CD4-positive, alpha-beta T cell treated with Interleukin-6 for 4 hours (primary cell): ENCODE results near the gene AP5Z1.
A peak's percentile ranks its signal among the peaks of the same experiment; 100 is the strongest.

Experiments
- DNase-seq: peaks from one replicate; pipeline ENCODE4 v3.0.0-alpha.2; 2020; ENCODE audit warnings: mixed read lengths

AP5Z1 gene

DNA sequence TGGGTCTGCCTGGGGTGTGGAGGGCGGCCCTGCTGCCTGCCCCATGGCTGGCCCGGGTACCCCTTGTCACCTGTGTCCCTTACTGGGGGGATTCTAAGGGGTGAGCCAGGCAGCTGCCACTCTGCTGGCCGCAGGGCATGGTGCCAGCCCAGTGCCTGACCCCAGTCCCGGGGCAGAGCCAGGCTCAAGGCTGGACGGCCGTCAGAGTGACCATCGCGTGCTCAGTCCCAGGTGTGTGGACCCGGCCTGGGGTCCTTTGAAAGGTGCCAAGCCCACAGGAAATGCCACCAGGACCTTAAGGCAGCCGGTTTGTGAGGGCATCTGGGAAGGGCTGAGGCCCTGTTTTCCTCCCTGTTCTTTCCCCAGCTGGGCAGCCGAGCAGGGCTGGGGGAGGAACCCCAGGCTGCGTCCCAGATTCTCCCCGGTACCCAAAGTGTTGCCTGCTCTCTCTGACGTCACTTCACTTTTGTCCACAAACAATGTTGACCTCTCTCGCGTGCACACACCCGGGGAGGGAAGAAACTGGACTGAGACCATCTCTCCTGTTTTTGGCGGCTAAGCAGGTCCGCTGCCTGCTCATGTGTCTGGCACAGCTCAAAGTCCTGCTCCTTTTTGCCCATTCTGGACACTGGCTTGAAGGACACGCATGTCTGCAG lies 48.8 kb downstream of the AP5Z1 start:
- DNase-seq, result no peak

DNA sequence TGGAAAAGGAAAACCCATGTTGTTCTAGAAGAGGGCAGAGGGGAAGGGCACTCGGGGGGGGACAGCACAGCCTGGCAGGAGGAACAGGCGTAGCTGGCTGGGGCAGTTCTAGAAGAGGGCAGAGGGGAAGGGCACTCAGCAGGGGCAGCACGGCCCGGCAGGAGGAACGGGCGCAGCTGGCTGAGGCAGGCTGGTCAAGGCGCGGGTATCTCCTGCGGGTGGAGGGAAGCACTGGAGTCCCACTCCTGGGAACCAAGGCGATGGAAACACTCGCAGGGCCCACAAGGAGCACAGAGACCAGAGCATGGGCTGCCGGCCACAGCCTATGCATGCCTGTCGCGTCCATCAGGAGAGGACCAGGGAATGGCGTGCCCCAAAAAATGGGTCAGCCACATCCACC lies 49.7 kb downstream of the AP5Z1 start:
- DNase-seq, result no peak

DNA sequence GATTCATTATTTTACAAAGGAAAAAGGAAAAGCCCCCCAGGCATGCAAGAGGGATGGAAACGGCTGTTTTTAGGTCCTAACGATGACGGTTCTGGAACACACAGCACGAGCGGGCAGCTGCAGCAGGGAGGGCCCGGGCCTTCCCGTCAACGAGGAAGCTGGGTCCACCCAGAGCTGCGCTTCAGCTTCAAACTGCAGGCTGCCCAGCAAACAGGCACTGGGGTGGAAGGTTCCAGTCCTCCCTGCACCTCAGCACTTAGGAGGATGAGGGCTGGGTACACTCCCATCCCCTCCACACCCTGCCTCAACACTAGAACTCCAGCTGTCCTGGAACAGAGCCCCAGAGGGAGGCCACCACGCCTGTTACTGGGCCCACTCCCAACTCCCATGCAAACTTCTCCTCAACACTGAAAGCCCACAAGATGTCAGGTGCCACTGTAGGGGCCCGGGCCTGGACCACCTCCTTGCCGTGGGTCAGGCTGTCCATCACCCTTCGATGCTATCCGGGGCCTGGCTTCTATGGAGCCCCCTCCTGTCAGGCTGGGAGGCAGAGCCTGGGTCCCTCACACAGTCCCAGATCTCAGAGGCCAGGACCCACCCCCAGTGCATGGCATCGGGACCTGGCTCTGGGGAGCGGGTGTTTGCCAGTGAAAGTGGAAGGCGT lies 53.4 kb downstream of the AP5Z1 start:
- no peak for DNase-seq

DNA sequence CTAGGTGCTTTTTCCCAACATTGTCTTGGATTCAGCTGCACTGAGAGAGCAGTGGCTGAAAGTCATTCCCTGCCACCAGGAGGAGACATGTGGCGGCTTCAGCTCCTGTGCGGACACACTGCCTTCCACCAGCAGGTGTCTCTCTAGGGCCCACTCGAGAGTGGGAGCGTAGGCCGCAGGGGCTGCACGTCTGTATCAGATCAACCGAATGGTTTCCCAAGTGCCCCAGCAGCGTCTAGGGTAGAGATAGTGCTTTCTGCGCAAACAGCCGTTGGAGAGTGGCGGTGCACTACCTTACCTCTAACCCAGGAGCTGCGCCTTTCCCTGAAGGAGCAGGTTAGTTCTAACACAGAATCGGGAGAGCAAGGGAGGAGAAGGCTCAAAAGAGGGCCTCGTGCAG lies 54.8 kb downstream of the AP5Z1 start:
- peak; percentile 73 for DNase-seq

DNA sequence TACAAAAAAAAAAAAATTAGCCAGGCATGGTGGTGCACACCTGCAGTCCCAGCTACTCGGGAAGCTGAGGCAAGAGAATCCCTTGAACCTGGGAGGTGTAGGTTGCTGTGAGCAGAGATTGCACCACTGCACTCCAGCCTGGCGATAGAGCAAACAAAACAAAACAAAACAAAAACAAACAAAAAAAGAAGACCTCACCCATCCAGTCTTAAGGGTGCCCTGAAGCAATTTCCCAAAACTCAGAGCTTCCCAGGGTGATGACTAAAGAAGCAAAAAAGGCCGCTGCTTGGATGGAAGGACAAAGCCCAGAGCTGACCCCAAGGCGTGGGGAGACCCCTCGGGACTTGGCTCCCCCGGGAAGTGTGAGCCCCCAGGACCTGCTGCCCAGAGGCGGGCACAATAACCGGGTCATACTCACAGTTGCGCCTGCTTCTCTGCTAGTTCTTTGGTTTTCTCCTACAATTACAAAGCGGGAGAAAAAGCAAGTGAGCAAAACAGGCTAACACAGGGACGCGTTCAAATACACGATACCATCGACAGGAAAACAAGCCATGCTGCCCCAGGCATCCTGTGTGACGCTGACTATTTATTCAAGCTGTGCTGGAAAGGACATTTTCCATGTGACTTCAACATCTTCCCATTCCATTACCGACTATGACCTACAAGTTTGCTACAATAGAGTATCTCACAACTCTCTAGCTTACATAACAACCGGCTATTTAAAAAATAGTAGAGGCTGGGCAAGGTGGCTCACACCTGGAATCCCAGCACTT lies 56.5 kb downstream of the AP5Z1 start:
- no peak for DNase-seq

DNA sequence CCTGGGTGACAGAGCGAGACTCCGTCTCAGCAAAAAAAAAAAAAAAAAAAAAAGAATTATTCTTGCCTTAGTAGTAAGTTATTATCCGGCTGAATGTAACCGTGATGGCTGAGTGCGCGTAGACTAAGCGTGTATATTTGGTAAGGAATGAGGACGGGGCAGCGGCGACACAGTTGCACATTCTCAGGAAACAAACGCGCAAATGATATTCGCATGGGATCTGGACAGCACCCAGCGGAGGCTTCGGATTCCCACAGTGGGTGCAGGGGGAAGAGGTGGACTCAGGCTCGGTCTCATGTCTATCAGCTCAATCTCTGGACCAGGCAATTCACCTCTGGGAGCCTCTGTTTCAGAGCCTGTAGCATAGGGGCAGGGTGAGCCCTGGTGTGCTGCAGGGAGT lies 57.3 kb downstream of the AP5Z1 start:
- no peak for DNase-seq

DNA sequence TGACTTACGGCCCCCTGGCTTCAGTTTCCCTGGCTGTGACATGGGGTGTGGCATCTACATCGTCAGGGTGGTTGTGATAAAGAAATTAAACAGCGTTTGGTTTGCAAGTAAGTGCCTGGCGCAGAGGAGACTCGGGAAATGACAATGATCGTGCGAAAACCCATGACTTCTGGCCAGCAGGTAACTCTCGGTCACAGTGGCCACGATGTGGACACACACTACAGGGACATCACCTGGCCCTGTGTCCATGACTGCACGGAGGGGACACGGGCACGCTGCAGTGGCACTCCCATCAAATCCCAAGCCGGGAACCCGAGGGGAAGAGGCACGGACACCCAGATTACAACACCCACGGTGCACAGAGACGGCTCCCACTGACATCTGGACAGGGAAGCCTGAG lies 57.8 kb downstream of the AP5Z1 start:
- DNase-seq, result no peak

DNA sequence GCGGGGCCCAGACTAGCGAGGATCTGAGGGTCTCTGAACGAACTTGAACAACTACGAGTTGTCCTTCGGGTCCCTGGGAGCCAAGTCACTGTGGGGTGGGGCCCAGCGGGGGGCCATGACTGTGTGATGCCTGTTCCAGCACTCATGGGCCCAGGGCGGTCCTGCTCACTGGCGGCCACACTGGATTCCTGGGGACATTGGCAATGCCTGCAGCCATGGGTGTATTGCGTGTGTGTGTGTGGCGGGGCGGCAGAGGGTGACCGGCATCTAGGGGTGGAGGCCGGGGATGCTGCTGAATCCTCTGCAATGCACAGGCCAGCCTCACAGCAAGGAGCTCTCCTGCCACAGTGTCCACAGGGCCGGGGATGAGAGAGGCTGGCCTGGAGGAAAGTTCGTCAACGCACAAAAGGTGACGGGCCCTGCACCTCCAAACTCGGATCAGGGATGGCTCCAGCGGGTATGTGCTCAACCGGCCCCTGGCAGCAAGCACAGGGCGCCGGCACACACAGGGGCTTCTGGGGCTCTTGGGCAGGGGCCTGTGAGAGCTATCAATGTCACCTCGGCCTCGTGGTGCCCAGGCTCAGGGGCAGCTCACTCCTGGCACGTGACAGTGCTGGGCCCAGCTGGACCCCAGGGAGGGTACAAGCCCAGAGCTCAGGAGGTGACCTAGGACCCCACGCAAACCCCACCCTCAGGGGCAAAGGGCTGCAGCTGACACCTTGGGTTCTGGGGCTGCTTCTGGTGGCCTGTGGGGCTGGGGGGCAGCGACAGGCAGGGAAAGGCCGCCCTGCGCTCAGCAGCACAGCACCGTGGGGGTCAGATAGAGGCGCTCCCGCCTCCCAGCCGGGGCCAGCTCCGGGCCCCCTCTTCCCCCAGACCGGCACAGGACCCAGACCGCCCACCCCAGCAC lies 58.5 kb downstream of the AP5Z1 start:
- no peak for DNase-seq

DNA sequence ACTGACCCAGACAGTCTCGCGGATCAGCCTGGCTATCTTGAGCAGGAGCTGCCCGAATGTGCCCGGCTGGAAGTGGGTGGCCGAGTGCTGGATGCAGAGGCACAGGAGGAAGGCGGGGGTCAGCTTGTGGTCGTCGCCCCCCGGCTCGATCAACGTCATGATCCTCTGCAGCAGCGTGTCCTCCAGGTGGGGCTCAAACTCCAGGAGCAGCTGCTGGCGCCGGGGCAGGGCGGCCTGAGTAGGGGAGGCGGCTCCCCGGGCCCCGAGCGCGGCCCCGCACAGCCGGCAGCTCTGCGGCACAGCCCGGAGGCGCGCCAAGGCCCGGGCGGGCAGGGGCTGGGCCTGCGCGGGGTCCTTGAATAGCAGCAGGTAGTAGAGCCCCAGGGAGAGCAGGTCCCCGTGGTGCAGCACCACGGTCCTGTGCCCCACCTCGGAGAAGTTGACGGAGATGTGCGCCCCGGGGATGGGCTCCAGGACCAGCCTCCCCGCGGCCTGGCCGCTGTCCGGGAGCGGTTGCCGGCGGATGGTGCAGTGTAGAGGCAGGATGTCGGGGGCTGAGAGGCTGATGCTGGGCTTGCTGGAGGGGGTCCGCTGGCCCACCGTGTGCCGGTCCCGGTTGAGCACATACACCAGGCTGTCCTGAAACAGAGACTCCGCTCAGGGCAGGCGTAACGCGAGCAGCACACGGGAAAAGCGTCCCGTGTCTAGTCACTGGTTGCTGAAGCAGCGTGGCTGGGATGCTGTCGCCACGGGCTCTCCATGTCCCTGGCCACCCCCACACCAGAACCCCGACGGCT lies 59.4 kb downstream of the AP5Z1 start:
- no peak for DNase-seq

DNA sequence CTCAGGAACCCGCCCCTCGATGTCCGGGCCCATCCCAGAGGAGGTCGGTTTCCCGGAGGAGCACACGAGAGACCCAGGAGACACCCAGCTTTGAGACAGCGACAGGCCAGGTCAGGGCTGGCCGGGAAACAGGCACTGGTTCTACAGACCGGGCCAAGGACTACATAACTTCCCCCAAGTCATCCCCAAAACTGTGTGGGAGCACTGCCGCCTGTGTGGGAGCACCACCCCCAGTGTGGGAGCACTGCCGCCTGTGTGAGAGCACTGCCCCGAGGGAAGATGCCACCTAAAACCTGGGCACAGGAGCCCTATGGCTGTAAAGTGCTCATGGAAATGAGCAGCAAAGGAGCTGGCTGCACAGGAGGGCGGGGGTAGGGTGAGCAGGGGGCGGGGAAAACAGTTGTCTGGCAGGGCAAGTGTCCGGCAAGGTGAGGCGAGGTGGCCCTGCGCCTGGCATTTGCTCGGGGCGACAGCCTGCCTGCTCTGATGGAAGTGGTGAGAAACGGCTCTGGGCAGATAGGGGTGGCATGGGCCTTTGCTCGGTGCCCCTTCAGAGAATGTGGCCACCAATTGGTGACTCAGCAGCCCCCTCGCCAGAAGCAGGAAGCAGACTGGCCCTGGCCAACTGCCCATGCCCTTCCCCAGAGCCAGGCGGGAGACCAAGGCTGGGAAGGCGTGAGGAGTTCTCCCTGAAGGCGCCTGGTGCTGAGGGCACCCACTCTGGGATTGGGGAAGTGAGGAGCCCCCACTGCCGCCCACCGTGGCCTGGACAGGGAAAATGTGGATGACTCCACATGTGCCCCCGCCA lies 60.2 kb downstream of the AP5Z1 start:
- no peak for DNase-seq

DNA sequence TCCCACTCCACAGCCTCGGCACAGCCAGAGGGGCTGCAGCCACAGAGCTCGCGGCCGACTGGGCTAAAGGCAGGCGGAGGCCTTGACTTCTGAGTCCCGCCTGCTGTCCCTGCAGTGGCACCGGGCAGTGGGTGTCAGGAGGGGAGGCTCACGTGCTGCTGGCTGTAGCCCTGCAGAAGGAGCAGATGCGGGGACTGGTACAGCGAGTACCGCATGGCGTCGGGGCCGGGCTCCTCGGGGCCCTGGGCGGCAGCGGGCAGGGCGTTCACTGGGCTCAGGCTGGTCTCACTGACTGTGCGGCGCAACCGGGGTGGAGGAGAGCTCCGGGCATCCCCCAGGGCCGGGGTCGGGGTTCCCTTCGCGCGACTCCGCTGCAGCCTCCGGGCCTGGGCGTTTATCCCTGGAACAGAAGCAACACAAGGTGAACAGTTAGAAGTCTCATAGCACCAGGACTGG lies 60.8 kb downstream of the AP5Z1 start:
- no peak for DNase-seq

DNA sequence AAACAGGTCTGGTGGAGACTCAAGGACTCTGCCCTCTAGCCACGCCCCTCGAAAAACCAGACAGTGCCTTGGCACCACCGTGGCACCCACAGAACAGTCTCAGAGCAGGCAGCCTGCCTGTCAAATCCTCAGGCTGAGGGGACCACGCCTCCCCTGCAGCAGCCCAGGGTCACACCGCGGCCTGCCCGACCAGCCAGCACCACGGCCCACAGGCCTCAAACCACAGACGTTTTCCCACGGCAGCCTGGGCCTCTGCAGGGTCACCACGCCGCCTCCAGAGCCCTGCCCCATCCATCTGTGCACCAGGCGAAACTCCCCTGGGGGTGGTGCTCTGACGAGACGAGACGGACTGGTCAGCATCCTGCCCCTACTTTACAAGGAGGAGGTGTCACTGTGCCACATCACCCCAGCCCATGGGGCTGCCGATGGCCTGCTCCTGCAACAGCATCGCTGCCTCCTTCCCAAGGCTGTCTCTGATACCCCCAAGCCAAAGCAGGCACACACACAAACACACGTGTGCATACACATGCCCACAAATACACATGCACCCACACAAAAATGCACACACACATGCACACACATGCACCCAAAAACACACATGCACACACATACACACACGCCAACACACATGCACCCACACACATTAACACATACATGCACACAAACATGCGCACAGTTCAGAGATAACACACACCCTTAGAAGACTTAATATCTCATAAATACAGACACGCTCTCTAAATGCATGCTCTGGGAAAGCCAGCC lies 61.8 kb downstream of the AP5Z1 start:
- DNase-seq, result no peak

DNA sequence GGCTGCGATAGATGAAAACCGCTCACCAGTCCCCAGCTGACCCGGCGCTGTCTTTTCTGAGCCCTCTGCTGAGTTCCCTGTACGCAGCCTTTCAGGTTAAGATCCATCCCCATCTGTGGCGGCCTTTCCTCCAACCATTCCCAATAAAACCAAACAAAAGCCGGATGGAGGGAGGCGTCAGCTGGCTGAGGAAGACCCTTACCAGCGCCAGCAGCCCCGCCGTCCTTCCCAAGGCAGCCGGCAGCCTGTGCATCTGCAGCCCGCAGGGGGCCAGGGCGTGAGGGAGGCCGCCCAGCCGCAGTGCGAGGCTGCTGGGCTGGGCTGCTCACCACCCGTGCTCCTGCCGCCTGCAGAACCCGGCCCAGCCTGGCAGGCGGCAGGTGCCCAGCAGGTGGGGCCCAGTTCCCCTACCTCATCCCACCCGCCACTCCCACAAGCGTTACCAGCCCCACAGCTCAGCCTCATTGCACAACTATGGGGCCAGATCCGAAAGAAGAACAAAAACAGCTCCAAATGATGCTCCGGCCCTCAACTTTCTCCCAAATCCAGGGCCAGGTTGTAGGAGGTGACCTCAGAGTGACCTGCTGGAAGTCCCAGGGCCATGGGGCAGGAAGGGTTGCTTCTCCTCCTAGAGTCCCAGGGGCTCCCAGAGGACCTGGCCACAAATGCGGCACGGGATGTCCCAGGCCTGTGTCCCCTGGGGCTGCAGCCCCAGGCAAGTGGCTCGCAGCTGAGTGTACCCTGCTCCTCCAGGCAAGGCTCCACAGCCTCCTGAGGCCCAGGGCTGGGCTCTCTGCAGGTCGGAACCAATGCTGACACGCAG lies 62.6 kb downstream of the AP5Z1 start:
- DNase-seq, result no peak

DNA sequence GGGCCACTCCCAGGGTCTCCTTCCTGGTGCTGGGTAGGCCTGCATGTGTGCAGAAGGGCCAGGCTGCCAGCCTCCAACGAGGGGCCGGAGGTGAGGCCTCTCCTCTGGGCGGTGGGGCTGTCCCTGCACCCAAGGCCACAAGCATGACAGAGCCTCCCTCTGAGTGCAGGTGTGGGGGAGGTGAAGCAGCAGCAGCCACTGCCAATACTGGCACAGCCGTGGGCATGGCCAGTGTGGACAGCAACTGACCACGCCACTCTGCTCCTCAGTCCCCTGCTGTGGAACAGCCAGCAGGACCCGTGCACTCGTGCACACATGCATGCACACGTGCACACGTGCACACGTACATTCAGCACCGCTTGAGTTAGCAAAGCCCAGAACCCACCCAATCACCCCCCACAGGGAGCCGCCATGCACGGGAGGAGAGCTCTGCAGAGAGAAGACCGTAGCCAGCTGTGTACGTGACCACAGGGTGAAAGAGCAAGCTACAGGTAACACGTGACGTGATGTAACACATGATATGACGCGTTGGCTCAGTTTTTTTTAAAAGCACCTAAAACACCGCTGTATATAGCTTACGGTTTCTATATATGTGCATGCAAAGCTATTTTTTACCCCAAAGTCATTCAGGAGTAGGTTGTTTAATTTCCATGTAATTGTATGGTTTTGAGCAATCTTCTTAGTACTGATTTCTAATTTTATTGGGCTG lies 63.4 kb downstream of the AP5Z1 start:
- DNase-seq, result no peak

DNA sequence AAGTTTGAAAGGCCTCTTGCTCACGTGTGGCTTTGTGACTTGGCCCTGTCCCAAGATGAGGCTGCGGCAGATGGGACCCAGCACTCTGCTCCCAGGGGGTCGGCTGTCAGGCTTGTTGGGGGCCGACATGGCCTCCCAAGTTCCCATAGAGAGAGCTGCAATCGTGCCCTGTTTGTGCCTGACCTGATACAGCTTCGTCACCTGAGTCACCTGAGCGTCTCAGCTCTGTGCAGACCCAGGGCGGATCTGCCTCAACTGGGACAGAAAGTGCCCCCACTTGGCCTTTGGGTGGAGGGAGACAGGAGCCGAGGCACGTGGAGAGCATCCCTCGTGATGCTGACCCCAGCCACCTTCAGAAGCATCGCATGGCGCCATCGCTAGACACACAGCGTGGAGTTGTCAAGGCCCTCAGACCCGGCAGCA lies 64.7 kb downstream of the AP5Z1 start:
- DNase-seq, result no peak
